Progenitor cell of endocrine pancreas (in vitro differentiated cells): ENCODE measurements around the gene COIL. TPM values are rescaled to one million over a fixed set of nuclear protein-coding genes. Genes with fewer than 3 reads are reported as not detected.
"Not testable (repeated sequence)": the region's sequence is repeated elsewhere in the genome, so short reads cannot be mapped to it uniquely, and the experiment has no call there.

Source experiments
- DNase-seq: peaks from one replicate; pipeline ENCODE4 v3.0.0; 2021; ENCODE audit warnings: low spot score; ENCODE audit not compliant: unreplicated experiment
- H3K27ac Mint-ChIP-seq: 2 replicates; pipeline ENCODE4 v1.8.0; 2021; ENCODE audit warnings: mild to moderate bottlenecking, moderate library complexity, mixed read lengths
- H3K27me3 Mint-ChIP-seq: 2 replicates; pipeline ENCODE4 v1.8.0; 2021; ENCODE audit warnings: mixed read lengths
- H3K36me3 Mint-ChIP-seq: 2 replicates; pipeline ENCODE4 v1.8.0; 2022; ENCODE audit warnings: mixed read lengths; ENCODE audit not compliant: insufficient read depth
- H3K4me1 Mint-ChIP-seq: 2 replicates; pipeline ENCODE4 v1.8.0; 2021; ENCODE audit warnings: low read depth, mixed read lengths
- H3K4me3 Mint-ChIP-seq: 2 replicates; pipeline ENCODE4 v1.8.0; 2021; ENCODE audit warnings: low read depth, mild to moderate bottlenecking, moderate library complexity, mixed read lengths
- H3K9me3 Mint-ChIP-seq: 2 replicates; pipeline ENCODE4 v1.8.0; 2021; ENCODE audit warnings: low read depth, mixed read lengths
- total RNA-seq: library from RNA; stranded (reverse); gene quantifications from 2 replicates; pipeline ENCODE4 v1.2.1, GENCODE V29; 2021
- TF ChIP-seq, protein P1 (sequence below): fragments of 200-600 bp; sonication (generic); IDR thresholded peaks from one replicate; pipeline ENCODE4 v1.5.0; 2021; ENCODE audit warnings: antibody characterized with exemption, mild to moderate bottlenecking; ENCODE audit not compliant: unreplicated experiment

COIL gene
- total RNA-seq, 1 donor from 2014 or later, result 29.8 TPM

GRCh38 chr17:56985371-56986162 lies 24.7 kb upstream of the COIL start:
- no peak for DNase-seq

DNA sequence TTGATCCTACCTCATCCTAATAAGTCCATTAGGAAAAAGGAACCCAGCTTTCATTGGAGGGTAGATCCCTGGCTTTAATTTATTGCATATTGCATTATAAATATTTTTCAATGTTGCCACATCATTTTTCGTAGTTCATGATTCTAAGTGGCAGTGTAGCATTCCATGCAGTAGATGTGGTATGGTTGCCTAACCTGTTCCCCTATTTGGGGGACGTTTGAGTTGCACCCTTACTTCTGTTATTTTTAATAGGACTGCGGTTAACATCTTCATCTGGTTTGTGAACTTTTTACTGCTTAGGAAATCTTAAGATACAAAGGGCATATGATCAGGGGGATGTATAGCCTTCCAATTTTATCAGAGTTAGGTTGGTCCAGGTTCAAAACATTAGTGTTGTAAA lies 22.5 kb upstream of the COIL start:
- TF ChIP-seq, protein P1, sequence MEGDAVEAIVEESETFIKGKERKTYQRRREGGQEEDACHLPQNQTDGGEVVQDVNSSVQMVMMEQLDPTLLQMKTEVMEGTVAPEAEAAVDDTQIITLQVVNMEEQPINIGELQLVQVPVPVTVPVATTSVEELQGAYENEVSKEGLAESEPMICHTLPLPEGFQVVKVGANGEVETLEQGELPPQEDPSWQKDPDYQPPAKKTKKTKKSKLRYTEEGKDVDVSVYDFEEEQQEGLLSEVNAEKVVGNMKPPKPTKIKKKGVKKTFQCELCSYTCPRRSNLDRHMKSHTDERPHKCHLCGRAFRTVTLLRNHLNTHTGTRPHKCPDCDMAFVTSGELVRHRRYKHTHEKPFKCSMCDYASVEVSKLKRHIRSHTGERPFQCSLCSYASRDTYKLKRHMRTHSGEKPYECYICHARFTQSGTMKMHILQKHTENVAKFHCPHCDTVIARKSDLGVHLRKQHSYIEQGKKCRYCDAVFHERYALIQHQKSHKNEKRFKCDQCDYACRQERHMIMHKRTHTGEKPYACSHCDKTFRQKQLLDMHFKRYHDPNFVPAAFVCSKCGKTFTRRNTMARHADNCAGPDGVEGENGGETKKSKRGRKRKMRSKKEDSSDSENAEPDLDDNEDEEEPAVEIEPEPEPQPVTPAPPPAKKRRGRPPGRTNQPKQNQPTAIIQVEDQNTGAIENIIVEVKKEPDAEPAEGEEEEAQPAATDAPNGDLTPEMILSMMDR, result no peak
- no peak for DNase-seq
- peaks cover 14% of the 10 kb centered on the region for H3K4me1 Mint-ChIP-seq
- no peaks in the 10 kb centered on the region for H3K9me3 Mint-ChIP-seq
- no peaks in the 10 kb centered on the region for H3K27me3 Mint-ChIP-seq
- H3K4me3 Mint-ChIP-seq, result no peak overlapping the region
- peaks cover 19% of the 10 kb centered on the region for H3K36me3 Mint-ChIP-seq
- H3K27ac Mint-ChIP-seq, result no peak overlapping the region

More at GRCh38 chr17:56985371-56986162, 24.7 kb upstream of the COIL start:
- Mint-ChIP-seq H3K27ac (no peak overlapping the region), H3K4me1 (peaks cover 6% of the 10 kb centered on the region), H3K9me3 (no peaks in the 10 kb centered on the region), H3K36me3 (peaks cover 21% of the 10 kb centered on the region), H3K4me3 (no peak overlapping the region), H3K27me3 (no peaks in the 10 kb centered on the region)
- TF ChIP-seq, protein P1, result no peak

DNA sequence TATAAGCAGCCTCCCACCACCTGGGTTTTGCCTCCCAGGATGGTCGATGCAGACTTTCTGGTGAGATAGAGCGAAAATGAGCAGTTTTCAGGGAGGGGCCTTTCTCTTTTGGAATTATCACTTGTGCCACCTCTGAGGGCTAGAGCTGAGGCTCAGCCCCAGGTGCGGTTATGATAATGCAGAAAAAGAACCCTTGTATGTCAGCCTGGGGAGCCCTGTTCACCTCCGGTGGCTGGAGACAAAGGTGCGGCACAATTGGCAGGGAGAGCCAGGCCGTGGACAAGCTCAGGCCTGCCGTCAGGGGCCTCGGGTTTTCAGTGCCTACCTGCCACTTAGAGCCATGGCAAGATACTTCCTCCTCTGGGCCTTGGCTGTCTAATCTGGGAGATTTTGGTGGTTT lies 21.5 kb upstream of the COIL start:
- Mint-ChIP-seq H3K27me3 (no peaks in the 10 kb centered on the region), H3K9me3 (no peaks in the 10 kb centered on the region), H3K27ac (no peak overlapping the region), H3K36me3 (peaks cover 13% of the 10 kb centered on the region), H3K4me1 (peaks cover 12% of the 10 kb centered on the region), H3K4me3 (no peak overlapping the region)
- TF ChIP-seq, protein P1, result no peak
- DNase-seq, result no peak

DNA sequence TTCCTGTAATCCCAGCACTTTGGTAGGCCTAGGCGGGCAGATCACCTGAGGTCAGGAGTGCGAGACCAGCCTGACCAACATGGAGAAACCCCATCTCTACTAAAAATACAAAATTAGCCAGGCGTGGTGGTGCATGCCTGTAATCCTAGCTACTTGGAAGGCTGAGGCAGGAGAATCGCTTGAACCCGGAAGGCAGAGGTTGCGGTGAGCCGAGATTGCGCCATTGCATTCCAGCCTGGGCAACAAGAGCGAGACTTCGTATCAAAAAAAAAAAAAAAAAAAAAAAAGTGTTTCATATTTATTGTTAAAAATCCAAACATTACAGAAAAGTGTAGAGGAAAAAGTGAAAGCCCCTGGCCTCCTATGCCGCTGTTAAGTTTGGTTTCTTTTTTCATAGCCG lies 19.7 kb upstream of the COIL start:
- H3K4me3 Mint-ChIP-seq, H3K27me3 Mint-ChIP-seq, H3K36me3 Mint-ChIP-seq, H3K9me3 Mint-ChIP-seq, DNase-seq, H3K27ac Mint-ChIP-seq: not testable (repeated sequence)
- peaks cover 17% of the 10 kb centered on the region for H3K4me1 Mint-ChIP-seq

GRCh38 chr17:56979091-56979480 lies 18.2 kb upstream of the COIL start:
- no peaks in the 10 kb centered on the region for H3K27me3 Mint-ChIP-seq
- DNase-seq, result no peak
- no peak overlapping the region for H3K27ac Mint-ChIP-seq
- TF ChIP-seq, protein P1, result no peak
- peak overlapping the region; percentile 83 for H3K4me3 Mint-ChIP-seq
- no peaks in the 10 kb centered on the region for H3K9me3 Mint-ChIP-seq
- H3K36me3 Mint-ChIP-seq, result no peaks in the 10 kb centered on the region
- peaks cover 17% of the 10 kb centered on the region for H3K4me1 Mint-ChIP-seq
